ENCODE data around the gene NR3C2. TPM values are rescaled to one million over a fixed set of nuclear protein-coding genes. Genes with fewer than 3 reads are reported as not detected.

The NR3C2 gene
- total and polyA plus RNA-seq, 2 experiments from 2014 or later = 1.2 to 3.0 TPM

- Histone ChIP-seq H3K27me3 (ENCODE audit: insufficient read depth) (no peaks in the 10 kb centered on the region), H3K4me1 (ENCODE audit: insufficient read depth) (no peaks in the 10 kb centered on the region), H2AFZ (no peak overlapping the region), H3F3A (replicated peaks; ENCODE audit: low read depth) (no peaks in the 10 kb centered on the region), H3K4me2 (no peak overlapping the region), H3K9me2 (ENCODE audit: insufficient read depth) (no peaks in the 10 kb centered on the region; the same call in 1 of the 2 replicates), H3K79me2 (replicated peaks; ENCODE audit: insufficient read depth) (no peaks in the 10 kb centered on the region), H3K27ac (ENCODE audit: low read depth) (no peak overlapping the region), H3K4me3 (no peak overlapping the region), H4K20me1 (replicated peaks; ENCODE audit: insufficient read depth) (no peaks in the 10 kb centered on the region), H3K36me3 (ENCODE audit: insufficient read depth) (no peaks in the 10 kb centered on the region)
- Mint-ChIP-seq H3K4me1 (no peaks in the 10 kb centered on the region), H3K36me3 (ENCODE audit: low read depth) (no peaks in the 10 kb centered on the region), H3K9me3 (no peaks in the 10 kb centered on the region; the same call in 2 of the 3 replicates), H3K27ac (no peak overlapping the region), H3K4me3 (no peak overlapping the region), H3K27me3 (ENCODE audit: insufficient read depth, low read depth, poor library complexity) (no peaks in the 10 kb centered on the region)
- TF ChIP-seq CTCF (conservative IDR thresholded peaks at IDR 0.05; ENCODE audit: low read depth in 2 of 2) (no peak), ZNF331 (CRISPR knock-in tag; IDR thresholded peaks at IDR 0.05; ENCODE audit: low read depth) (no peak), STAT1 (IDR thresholded peaks at IDR 0.05; ENCODE audit: unreplicated experiment) (no peak), POLR2AphosphoS5 (IDR thresholded peaks at IDR 0.05; ENCODE audit: low read depth) (no peak), EZH2 (IDR thresholded peaks at IDR 0.05; ENCODE audit: low read depth, unreplicated experiment) (no peak), ZNF462 (CRISPR knock-in tag; IDR thresholded peaks at IDR 0.05) (no peak), EZH2phosphoT487 (IDR thresholded peaks at IDR 0.05; ENCODE audit: unreplicated experiment) (no peak), NANOG (IDR thresholded peaks at IDR 0.05; ENCODE audit: borderline replicate concordance) (no peak), JUNB (IDR thresholded peaks at IDR 0.05; ENCODE audit: unreplicated experiment) (no peak), REST (IDR thresholded peaks at IDR 0.05; ENCODE audit: unreplicated experiment) (no peak), CREB1 (CRISPR knock-in tag; IDR thresholded peaks at IDR 0.05; ENCODE audit: low read depth) (no peak), ETS1 (IDR thresholded peaks at IDR 0.05) (no peak), ZNF114 (CRISPR knock-in tag; IDR thresholded peaks at IDR 0.05) (no peak)
- no peak for ATAC-seq
- DNase-seq (ENCODE audit: low spot score) = no peak
Measured at GRCh38 chr4:148380291-148380690, 61.9 kb downstream of the NR3C2 start.
